Hematopoietic multipotent progenitor cell (in vitro differentiated cells): ENCODE data around the gene TNFRSF8. TPM values are rescaled to one million over a fixed set of nuclear protein-coding genes. Genes with fewer than 3 reads are reported as not detected.

Experiments used
- DNase-seq, 3 donors: peaks; one replicate each; pipeline ENCODE4 v3.0.0-alpha.2; 2011 to 2015; ENCODE audit warnings: low read depth in 2 of 3, low spot score in 2 of 3
- total RNA-seq: library from RNA; depleted of rRNA; stranded (reverse); fragments of >200 nt; gene quantifications from one replicate; pipeline ENCODE4 v1.2.3, GENCODE V29; 2012

The TNFRSF8 gene
- total RNA-seq, 1 donor: 0.27 TPM

GRCh38 chr1:12059722-12060464 lies 3.2 kb upstream of the TNFRSF8 start:
- no peak for DNase-seq

GRCh38 chr1:12060500-12060899 lies 2.6 kb upstream of the TNFRSF8 start:
- no peak for DNase-seq

GRCh38 chr1:12064073-12064969 lies 1.2 kb downstream of the TNFRSF8 start:
- DNase-seq: no peak

GRCh38 chr1:12065872-12066271 lies 2.8 kb downstream of the TNFRSF8 start:
- no peak for DNase-seq

- DNase-seq: no peak
These were observed 5.1 kb downstream of the TNFRSF8 start for GRCh38 chr1:12067900-12068821.

- peak in 1 of 3 donors; percentile 73 for DNase-seq
These were observed 6.6 kb downstream of the TNFRSF8 start for GRCh38 chr1:12069623-12070244.

- no peak for DNase-seq
These were observed 8.8 kb downstream of the TNFRSF8 start for GRCh38 chr1:12071892-12072291.

GRCh38 chr1:12072741-12073140 lies 9.6 kb downstream of the TNFRSF8 start:
- DNase-seq: no peak

- DNase-seq: no peak
These were observed 10.7 kb downstream of the TNFRSF8 start for GRCh38 chr1:12073796-12074195.

GRCh38 chr1:12075195-12076114 lies 12.4 kb downstream of the TNFRSF8 start:
- no peak for DNase-seq

GRCh38 chr1:12076425-12077005 lies 13.4 kb downstream of the TNFRSF8 start:
- DNase-seq: no peak

GRCh38 chr1:12078575-12078937 lies 15.5 kb downstream of the TNFRSF8 start:
- no peak for DNase-seq

GRCh38 chr1:12078938-12079861 lies 16.1 kb downstream of the TNFRSF8 start:
- peak in 2 of 3 donors; percentile 40 to 69 for DNase-seq

- no peak for DNase-seq
These were observed 17.1 kb downstream of the TNFRSF8 start for GRCh38 chr1:12080156-12080555.

GRCh38 chr1:12080773-12081556 lies 17.9 kb downstream of the TNFRSF8 start:
- no peak for DNase-seq

GRCh38 chr1:12081648-12082396 lies 18.7 kb downstream of the TNFRSF8 start:
- DNase-seq: no peak
